GM12864 (cell line): Measurements from ENCODE around the gene SLC66A1.

Experiments used
- DNase-seq: peaks from one replicate; pipeline ENCODE4 v3.0.0-alpha.2; 2011; ENCODE audit warnings: low read depth
- H3K4me3 ChIP-seq: 2 replicates; pipeline ENCODE4 v1.5.1; 2011; ENCODE audit warnings: mild to moderate bottlenecking, low read depth, low read length, control low read depth
- TF ChIP-seq, protein P1 (sequence below): IDR thresholded peaks from 2 replicates; pipeline ENCODE4 v1.5.1; 2011; ENCODE audit warnings: low read depth, mild to moderate bottlenecking, moderate library complexity, low read length, control low read depth, inconsistent platforms; ENCODE audit errors: missing control alignments

The SLC66A1 gene

DNA sequence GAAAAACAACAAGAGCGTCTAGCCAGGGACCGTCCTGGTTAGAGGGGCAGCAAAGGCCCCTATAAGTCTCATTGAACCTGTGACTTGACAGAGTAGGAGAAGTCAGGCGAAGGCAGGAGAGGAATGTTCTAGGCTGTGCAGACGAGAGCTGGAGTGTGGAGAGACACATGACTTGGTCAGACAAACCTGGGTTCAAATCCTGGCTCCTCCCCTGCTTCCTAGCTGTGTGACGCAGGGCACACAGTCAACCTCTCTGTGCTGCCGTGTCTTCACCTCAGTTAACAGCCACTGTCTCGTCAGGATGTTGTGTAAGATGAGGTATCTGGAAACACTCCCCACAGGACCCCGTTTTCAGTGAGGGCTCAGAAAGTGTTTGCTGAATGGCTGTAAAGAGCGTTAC lies 15.6 kb downstream of the SLC66A1 start:
- TF ChIP-seq, protein P1, sequence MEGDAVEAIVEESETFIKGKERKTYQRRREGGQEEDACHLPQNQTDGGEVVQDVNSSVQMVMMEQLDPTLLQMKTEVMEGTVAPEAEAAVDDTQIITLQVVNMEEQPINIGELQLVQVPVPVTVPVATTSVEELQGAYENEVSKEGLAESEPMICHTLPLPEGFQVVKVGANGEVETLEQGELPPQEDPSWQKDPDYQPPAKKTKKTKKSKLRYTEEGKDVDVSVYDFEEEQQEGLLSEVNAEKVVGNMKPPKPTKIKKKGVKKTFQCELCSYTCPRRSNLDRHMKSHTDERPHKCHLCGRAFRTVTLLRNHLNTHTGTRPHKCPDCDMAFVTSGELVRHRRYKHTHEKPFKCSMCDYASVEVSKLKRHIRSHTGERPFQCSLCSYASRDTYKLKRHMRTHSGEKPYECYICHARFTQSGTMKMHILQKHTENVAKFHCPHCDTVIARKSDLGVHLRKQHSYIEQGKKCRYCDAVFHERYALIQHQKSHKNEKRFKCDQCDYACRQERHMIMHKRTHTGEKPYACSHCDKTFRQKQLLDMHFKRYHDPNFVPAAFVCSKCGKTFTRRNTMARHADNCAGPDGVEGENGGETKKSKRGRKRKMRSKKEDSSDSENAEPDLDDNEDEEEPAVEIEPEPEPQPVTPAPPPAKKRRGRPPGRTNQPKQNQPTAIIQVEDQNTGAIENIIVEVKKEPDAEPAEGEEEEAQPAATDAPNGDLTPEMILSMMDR = no peak
- H3K4me3 ChIP-seq = no peak overlapping the region
- no peak for DNase-seq

DNA sequence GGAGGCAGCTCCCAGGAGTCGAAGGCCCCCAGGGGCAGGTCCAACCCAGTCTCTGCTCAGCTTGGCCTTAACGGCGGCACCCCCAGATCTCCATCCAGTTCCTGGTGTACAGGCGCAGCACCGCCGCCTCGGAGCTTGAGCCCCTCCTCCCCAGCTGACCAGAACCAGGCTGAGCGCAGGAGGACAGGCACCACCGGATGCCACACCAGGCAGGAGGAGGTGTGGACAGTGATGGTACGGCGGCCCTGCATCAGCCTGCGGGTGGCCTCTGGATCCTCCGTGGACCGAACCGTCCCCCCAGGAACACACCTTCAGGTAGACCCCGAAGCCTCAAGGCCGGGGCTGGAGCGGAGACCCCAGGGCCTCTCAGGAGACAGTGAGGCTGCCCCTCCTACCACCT lies 16.4 kb downstream of the SLC66A1 start:
- TF ChIP-seq, protein P1 = no peak
- no peak for DNase-seq
- no peak overlapping the region for H3K4me3 ChIP-seq

DNA sequence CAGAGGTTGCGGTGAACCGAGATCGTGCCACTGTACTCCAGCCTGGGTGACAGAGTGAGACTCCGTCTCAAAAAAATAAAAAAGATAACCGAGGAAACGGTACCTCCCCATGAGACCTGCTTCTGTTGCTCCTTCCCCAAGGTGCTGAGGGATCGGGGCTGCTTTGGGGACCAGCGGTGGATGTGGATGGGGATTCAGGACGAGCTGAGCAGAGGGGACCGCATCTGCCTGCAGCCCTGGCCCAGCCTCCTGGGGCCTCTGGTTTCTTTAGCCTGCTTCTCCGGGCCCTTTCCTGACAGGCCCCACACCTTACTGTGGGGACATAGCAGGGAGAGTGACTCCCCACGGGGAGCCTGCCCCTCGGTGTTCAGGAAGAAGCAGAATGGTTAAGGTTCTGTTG lies 17.1 kb downstream of the SLC66A1 start:
- H3K4me3 ChIP-seq = no peak overlapping the region
- DNase-seq = no peak
- TF ChIP-seq, protein P1 = no peak

DNA sequence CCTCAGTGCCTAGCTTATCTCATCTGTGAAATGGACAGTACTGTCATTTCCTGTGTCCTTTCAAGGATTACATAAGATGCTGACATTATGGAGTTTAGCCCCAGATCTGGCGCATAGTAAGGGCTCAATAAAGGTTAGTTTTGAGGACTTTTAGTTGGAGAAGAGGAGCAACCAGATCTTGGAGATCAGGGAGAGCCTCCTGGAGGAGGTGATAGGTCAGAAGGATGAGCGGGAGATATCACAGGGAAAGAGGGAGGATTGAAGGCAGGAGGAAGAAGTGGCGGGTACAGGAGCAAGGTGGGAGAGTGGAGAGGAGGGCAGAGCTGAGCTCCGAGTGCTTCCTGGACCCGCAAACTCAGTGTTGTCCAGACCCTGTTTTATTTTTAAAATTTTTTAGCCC lies 17.5 kb downstream of the SLC66A1 start:
- TF ChIP-seq, protein P1 = no peak
- no peak for DNase-seq
- no peak overlapping the region for H3K4me3 ChIP-seq

DNA sequence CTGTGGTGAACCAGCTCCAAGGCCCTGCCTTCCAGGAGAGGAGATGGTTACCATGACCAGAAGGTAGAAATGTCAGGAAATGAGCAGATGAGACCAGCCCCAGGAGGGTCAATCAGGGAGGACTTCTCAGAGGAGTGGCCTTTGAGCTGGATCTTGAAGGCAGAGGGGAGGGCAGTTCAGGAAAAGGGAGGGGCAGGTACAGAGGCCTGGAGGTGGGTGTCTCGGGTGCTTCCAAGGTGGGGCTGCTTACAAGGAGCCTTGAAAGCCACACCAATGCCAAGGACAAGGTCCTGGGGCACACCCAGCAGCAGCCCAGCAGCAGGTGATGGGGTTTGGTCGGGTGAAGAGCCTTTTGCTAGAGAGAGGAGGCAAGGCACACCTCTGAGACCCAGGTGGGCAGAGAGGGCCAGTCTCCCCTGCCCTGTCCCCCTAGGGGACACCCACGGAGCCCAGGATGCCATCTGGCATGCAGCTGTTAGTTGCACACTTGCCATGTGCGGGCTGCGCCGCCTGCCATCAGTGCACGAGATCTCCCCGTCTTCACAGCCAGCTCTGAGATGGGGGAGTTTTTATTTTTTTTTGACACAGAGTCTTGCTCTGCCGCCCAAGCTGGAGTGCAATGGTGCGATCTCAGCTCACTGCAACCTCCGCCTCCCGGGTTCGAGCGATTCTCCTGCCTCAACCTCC lies 18.5 kb downstream of the SLC66A1 start:
- H3K4me3 ChIP-seq = no peak overlapping the region
- TF ChIP-seq, protein P1 = no peak
- no peak for DNase-seq

DNA sequence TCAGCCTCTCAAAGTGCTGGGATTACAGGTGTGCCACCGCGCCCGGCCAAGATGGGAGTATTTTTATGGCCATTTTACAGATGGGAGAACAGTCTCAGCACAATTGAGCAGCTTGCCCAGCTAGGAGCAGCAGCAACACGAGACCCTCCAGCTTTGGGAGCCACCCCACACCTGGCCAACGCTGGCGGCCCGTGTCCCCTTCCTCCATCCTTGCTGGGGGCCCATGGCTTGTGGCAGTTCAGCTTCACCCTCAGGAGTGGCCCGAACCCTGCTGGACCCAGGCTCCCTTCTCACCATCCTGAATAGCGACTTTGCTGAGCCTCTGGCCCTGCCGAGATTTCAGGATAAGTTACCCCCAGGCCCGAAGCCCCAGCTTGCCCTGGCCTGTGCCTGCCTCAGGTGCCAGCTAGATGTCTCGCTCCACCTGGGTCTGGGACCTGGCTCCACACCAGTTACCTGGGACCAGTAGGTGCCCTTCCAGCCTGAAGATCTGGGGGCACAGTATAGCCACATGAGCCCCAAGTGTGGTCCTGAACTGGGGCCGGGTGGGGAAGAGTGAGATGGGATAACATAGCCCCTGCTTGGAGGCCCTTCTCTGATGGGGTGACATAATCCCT lies 19.2 kb downstream of the SLC66A1 start:
- H3K4me3 ChIP-seq = no peak overlapping the region
- no peak for DNase-seq
- TF ChIP-seq, protein P1 = no peak

DNA sequence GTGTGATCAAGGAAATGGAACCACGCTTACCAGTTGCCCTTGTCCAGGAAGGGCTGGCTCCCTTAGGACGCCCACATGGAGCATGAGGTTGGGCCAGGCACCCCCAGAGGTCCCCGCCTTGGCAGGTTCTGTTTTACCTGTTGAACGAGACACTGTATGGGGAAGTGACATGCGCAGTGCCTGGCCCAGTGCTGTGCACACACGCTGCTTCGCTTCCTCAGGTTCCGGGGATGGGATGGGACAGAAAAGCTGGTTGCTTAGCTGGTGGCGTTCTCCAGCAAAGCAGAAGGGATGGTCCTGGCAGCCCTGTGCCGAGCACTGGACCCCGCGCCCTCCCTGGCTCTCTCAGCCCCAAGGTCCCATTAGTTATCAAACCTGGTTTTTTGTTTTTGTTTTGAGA lies 20.7 kb downstream of the SLC66A1 start:
- H3K4me3 ChIP-seq = no peak overlapping the region
- TF ChIP-seq, protein P1 = no peak
- DNase-seq = no peak
